MCF 10A (cell line): ENCODE data around the gene FER. TPM values are rescaled to one million over a fixed set of nuclear protein-coding genes. Genes with fewer than 3 reads are reported as not detected.
"Not testable (repeated sequence)": the region's sequence is repeated elsewhere in the genome, so short reads cannot be mapped to it uniquely, and the experiment has no call there.

Experiments
- BruUV-seq: library from RNA; stranded (reverse); fragments of 400-500 nt; replicated peaks from 2 replicates; lab custom pipeline; 2021; lab: Mats Ljungman, UMichigan
- CTCF ChIA-PET: fragments of 300-600 bp; sonication (Branson Sonifier 250); formaldehyde crosslinking; extraction: SDS; loops from one replicate; lab custom pipeline; 2021; ENCODE audit warnings: antibody characterized with exemption, inconsistent platforms; lab: Yijun Ruan, JAX
- POLR2A ChIA-PET: fragments of 300-600, 350-650 bp; sonication (Branson Sonifier 250); formaldehyde crosslinking; extraction: SDS; loops from one replicate; lab custom pipeline; 2020; ENCODE audit warnings: antibody characterized with exemption, inconsistent platforms; lab: Yijun Ruan, JAX
- DNase-seq: peaks from one replicate; pipeline ENCODE4 v3.0.0-alpha.2; 2018; ENCODE audit not compliant: unreplicated experiment
- H3K27ac Mint-ChIP-seq: one replicate; pipeline ENCODE4 v1.8.0; 2022; ENCODE audit warnings: mild to moderate bottlenecking, low read depth, mixed read lengths; ENCODE audit not compliant: unreplicated experiment
- H3K27me3 Mint-ChIP-seq: one replicate; pipeline ENCODE4 v1.8.0; 2022; ENCODE audit warnings: mixed read lengths; ENCODE audit not compliant: insufficient read depth, unreplicated experiment
- H3K36me3 Mint-ChIP-seq: one replicate; pipeline ENCODE4 v1.8.0; 2022; ENCODE audit warnings: mild to moderate bottlenecking, moderate library complexity, mixed read lengths; ENCODE audit not compliant: insufficient read depth, unreplicated experiment
- H3K4me1 Mint-ChIP-seq: one replicate; pipeline ENCODE4 v1.8.0; 2022; ENCODE audit warnings: mixed read lengths; ENCODE audit not compliant: insufficient read depth, unreplicated experiment
- H3K4me3 Mint-ChIP-seq: one replicate; pipeline ENCODE4 v1.8.0; 2022; ENCODE audit warnings: mild to moderate bottlenecking, moderate library complexity, mixed read lengths; ENCODE audit not compliant: unreplicated experiment
- H3K9me3 Mint-ChIP-seq: one replicate; pipeline ENCODE4 v1.8.0; 2022; ENCODE audit warnings: mixed read lengths; ENCODE audit not compliant: unreplicated experiment
- intact Hi-C: fragments of 100-400 bp; cut with micrococcal nuclease; formaldehyde crosslinking; loops from 2 replicates; pipeline ENCODE4 v1.14.1; 2022
- total RNA-seq: library from RNA; stranded (reverse); gene quantifications from 2 replicates; pipeline ENCODE4 v1.2.3, GENCODE V29; 2022
- TF ChIP-seq, protein P1 (sequence below): fragments of 200-600 bp; IDR thresholded peaks from one replicate; pipeline ENCODE4 v1.8.0; 2022; ENCODE audit warnings: antibody characterized with exemption, mild to moderate bottlenecking; ENCODE audit not compliant: unreplicated experiment

FER gene
- total RNA-seq, 1 experiment from 2014 or later = 71.1 TPM

- intact Hi-C loops = no loop called here
- Mint-ChIP-seq H3K4me3 (no peak overlapping the region), H3K36me3 (peaks cover 15% of the 10 kb centered on the region), H3K27ac (no peak overlapping the region), H3K4me1 (no peaks in the 10 kb centered on the region), H3K27me3 (no peaks in the 10 kb centered on the region), H3K9me3 (no peaks in the 10 kb centered on the region)
- POLR2A ChIA-PET = interaction anchor here (0.7 kb wide), 1 partner anchor 277 kb away, joined by 6 read pairs; no protein-coding TSS in a partner anchor
- TF ChIP-seq, protein P1, sequence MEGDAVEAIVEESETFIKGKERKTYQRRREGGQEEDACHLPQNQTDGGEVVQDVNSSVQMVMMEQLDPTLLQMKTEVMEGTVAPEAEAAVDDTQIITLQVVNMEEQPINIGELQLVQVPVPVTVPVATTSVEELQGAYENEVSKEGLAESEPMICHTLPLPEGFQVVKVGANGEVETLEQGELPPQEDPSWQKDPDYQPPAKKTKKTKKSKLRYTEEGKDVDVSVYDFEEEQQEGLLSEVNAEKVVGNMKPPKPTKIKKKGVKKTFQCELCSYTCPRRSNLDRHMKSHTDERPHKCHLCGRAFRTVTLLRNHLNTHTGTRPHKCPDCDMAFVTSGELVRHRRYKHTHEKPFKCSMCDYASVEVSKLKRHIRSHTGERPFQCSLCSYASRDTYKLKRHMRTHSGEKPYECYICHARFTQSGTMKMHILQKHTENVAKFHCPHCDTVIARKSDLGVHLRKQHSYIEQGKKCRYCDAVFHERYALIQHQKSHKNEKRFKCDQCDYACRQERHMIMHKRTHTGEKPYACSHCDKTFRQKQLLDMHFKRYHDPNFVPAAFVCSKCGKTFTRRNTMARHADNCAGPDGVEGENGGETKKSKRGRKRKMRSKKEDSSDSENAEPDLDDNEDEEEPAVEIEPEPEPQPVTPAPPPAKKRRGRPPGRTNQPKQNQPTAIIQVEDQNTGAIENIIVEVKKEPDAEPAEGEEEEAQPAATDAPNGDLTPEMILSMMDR = no peak
- BruUV-seq = no TSS peak
- CTCF ChIA-PET = no interaction called here
- DNase-seq = no peak
These were observed 258.4 kb downstream of the FER start for GRCh38 chr5:109006129-109006528.

DNA sequence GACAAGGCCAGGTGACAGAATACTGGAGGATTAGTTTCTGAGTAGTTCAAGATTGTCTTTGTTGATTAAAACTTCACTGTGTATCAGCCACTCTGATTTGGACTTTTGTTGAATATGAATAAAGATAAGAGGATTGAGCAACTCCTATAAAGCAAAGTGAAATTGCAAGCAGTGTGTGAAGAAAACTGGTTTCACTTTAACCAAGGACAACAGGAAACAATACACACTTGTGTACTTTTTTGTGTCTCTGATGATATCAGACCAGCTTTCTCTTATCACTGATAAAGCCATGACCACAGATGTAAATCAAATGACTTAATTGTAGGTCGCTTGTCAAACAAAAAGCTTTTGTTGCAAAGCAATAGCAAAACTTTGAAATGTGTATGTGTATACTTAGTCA, 268.6 kb downstream of the FER start:
- no peaks in the 10 kb centered on the region for H3K36me3 Mint-ChIP-seq
- ChIA-PET POLR2A (no interaction called here), CTCF (no interaction called here)
- no peaks in the 10 kb centered on the region for H3K9me3 Mint-ChIP-seq
- no peaks in the 10 kb centered on the region for H3K4me1 Mint-ChIP-seq
- H3K27ac Mint-ChIP-seq = no peak overlapping the region
- intact Hi-C loops = no loop called here
- no peaks in the 10 kb centered on the region for H3K27me3 Mint-ChIP-seq
- TF ChIP-seq, protein P1 = no peak
- DNase-seq = no peak
- BruUV-seq = no TSS peak
- H3K4me3 Mint-ChIP-seq = no peak overlapping the region

DNA sequence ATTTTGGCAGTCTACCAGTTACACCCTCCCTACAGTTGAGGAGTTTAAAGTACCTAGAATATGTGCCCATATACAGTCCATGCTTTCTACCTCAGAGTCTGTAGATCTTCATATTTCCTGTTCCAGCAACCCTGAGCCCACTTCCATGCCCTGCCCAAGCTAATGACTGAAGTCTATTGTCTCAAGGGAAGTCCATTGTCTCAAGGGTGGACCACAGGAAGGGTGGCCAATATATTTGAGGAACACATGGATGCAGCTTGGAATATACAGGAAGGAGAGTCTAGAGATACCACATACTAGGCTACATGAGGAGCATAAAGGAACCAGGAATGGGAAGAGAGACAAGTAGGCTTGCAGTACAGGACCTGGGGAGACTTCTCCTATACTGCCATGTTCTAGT, 274.4 kb downstream of the FER start:
- no peak for DNase-seq
- H3K4me3 Mint-ChIP-seq = no peak overlapping the region
- H3K27ac Mint-ChIP-seq = no peak overlapping the region
- intact Hi-C loops = no loop called here
- H3K9me3 Mint-ChIP-seq = no peaks in the 10 kb centered on the region
- no TSS peak for BruUV-seq
- TF ChIP-seq, protein P1 = no peak
- H3K27me3 Mint-ChIP-seq = no peaks in the 10 kb centered on the region
- peaks cover 7% of the 10 kb centered on the region for H3K36me3 Mint-ChIP-seq
- POLR2A ChIA-PET = interaction anchor here (0.8 kb wide), 1 partner anchor 12 kb away, joined by 3 read pairs; no protein-coding TSS in a partner anchor
- no peaks in the 10 kb centered on the region for H3K4me1 Mint-ChIP-seq
- CTCF ChIA-PET = no interaction called here

- CTCF ChIA-PET, H3K4me1 Mint-ChIP-seq, H3K9me3 Mint-ChIP-seq: not testable (repeated sequence)
These were observed 278.0 kb downstream of the FER start for GRCh38 chr5:109025729-109026128.

More at GRCh38 chr5:109025729-109026128, 278.0 kb downstream of the FER start:
- H3K36me3 Mint-ChIP-seq, POLR2A ChIA-PET, H3K27me3 Mint-ChIP-seq, BruUV-seq, H3K4me3 Mint-ChIP-seq, DNase-seq, H3K27ac Mint-ChIP-seq, intact Hi-C loops: not testable (repeated sequence)
